Amygdala (tissue), 56 donors: ENCODE results near the gene MAP7D1.
A peak's percentile ranks its signal among the peaks of the same experiment; 100 is the strongest.

Experiments
- DNase-seq, 56 donors: peaks; one replicate each; lab custom pipeline; 2025; lab: John Stamatoyannopoulos, UW

The MAP7D1 gene

DNA sequence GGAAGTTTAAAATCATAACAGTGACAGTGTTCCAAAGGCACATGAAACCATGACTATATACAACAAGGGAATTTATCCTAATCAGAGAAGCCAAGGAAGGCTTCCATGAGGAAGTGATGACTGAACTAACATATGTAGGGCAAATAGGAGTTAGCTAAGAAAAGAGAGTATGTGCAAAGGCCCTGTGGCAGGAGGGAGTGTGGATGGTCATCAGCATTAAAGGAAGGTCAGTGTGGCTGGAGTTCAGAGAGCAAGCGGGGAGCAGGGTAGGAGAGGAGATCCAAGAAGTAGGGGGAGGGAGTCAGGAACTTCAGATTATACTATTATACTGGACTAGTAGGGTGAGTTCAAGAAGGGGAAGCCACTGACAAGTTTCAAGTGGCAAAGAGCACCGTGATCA lies 8.4 kb downstream of the MAP7D1 start:
- DNase-seq: no peak

DNA sequence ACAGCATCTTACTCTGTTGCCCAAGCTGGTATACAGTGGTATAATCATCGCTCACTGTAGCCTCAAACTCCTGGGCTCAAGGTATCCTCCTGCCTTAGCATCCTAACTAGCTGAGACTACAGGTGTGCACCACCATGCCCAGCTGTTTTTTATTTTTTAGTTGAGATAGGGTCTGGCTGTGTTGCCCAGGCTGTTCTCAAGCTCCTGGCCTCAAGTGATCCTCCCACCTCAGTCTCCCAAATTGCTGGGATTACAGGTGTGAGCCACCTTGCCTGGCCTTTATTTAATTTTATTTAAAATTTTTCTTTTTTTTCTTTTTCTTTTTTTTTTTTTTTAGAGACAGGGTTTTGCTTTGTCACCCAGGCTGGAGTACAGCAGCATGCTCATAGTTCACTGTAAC lies 9.2 kb downstream of the MAP7D1 start:
- no peak for DNase-seq

DNA sequence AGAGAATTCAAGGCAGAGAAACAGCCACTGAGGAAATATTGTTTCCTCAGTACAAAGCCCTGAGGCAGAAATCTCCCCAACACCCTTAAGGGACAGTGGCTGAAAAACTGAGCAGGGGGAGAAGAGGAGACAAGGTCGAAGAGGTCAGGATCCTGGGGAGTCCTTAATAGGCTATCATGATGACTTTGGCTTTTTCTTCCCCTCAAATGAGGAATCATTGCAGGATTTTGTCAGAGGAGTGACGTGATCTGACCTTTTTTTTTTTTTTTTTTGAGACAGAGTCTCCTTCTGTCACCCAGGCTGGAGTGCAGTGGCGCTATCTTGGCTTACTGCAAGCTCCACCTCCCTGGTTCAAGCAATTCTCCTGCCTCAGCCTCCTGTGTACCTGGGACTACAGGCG lies 10.2 kb downstream of the MAP7D1 start:
- DNase-seq: no peak

DNA sequence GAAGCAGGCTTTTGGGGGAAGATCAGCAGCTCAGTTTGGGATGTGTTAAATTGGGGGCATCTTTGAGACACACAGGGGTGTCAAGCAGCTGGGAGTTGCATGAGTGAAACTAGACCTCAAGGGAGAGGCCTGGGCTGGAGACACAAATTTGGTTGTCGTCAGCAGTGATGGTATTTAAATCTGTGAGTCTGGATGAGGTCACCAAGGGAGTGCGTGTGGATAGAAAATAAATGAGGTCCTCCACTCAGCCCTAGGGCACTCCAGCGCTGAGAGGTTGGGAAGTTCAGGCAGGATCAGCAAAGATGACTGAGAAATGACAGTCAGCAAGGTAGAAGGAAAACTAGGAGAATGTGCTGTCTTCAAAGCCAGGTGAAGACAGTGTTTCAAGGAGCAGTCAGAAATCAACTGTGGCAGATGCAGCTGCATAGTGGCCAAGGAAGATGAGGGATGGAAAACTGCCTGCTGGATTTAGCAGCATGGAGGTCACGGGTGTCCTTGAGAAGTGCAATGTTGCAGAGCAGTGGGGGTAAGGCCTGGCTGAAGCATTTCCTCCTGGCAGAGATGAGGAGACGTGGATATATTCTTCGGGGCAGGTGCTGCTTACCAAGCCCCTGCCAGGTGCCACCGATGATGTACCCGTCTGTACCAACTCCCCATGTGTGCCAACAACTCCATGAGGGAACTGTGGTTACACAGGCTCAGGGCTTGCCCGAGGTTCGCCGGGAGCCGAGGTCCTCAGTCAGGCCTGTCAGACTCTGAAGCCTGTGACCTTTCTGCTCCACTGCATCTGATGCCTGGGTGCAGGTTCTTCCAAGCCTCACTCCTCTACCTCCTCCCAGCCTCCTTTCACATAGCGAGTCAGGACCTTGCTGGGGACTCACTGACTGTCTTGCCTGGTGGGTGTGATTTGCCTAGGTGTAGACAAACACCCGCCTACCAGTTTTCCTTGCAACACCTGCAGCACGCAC lies 11.3 kb downstream of the MAP7D1 start:
- DNase-seq: no peak

DNA sequence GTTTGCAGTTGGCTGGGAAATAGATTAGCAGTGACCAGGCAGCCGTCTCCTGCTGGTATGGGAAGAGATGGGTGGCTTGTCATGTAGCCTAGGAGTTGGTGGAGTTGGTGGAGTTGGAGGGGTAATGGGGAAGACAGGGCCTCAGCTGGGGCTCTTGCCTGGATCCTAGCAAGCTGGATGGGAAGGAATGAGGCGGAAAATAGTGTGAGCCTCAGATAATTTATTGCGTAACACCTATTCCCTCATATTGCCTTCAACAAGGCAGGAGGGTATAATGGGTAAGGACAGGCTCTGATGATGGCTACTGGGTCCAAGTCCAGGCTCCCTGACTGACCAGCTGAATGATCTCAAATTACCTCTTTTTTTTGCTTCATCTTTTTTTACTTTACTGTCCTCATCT lies 12.6 kb downstream of the MAP7D1 start:
- DNase-seq: no peak

DNA sequence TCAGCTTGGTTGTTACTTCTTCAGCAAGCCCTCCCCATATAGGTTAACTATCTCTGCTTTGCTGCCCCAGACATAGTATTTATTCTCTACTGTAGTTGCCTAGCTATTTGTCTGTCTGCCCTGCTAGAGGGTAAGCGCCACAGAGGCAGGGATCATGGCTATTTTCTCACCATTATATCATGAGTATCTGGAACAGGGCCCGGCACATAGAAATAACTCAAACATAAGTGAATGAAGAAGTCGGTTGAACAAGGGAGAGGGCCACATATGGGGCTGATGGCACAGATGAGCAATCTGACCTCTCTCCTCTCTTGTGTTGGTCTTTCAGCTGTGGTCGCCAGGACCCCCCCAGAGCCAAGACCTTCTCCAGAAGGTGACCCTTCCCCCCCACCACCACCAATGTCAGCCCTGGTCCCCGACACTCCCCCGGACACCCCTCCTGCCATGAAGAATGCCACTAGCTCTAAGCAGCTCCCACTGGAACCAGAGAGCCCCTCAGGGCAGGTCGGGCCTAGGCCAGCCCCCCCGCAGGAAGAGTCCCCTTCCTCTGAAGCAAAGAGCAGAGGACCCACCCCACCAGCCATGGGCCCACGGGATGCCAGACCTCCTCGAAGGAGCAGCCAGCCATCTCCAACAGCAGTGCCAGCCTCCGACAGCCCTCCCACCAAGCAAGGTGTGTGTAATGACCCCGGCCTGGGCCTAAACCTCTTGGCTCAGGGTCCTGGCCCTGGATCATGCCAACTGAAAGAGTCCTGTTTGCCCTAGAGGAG lies 14.9 kb downstream of the MAP7D1 start:
- no peak for DNase-seq

DNA sequence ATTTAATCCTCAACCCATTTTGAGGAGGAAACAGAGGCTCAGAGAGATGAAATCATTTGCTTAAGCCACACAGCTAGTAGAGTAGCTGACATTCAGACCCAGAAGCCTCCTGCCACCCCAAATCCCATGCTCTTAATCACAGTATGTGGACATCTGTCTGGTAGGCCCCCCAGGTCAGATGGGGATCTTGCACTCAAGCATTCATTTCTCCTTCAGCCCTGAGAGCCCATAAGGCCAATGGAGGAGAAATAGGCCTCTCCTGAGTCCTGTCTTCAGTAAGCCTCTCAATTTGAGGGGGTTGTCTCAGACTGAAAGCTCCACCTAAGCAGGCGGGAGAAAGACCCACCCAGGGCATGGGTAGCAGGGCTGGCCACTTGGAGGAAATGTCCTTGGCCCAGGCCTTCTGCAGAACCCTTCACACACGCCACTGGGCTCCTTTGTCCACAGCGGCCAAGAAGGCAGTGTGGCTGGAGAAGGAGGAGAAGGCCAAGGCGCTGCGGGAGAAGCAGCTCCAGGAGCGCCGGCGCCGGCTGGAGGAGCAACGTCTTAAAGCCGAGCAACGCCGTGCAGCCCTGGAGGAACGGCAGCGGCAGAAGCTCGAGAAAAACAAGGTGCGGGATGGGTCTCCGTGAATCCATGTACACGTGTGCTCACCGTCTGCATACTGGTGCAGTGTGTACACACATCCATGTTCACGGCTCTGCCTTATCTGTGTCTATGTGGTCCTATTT lies 16.2 kb downstream of the MAP7D1 start:
- DNase-seq: no peak

DNA sequence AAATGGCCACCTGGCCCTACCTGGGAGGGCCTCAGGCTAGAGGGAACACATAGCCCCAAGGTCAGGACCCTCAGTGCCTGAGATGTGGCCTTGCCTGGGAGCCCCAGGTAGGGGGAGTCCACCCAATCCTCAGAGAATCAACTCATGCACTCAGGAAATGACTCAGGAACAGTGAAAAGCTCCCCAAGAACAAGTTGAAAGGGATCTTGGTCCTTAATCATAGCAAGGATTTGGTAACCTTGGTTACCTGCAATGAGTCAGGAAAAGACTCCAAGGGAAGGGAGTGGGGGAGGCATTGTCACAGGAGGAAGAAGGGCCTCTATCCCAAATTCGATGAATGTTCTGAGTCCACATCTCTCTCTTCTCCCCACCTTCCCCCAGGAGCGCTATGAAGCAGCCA lies 17.0 kb downstream of the MAP7D1 start:
- no peak for DNase-seq

DNA sequence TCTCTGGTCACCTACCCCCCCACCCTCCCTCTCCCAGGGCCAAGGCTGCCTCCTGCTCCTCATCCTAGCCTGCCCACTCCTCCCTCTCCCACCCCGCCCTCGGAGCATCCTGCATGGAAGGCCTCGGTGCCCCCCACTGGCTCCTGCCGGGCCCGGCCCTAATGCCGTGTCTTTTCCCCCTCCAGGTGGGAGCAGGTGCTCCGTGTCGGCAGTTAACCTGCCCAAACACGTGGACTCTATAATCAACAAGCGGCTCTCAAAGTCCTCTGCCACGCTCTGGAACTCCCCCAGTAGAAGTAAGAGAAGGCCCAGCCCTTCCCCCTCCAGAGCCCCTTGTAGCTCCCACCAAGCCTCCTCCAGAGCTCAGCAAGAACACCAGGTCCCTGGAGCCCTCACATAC lies 18.8 kb downstream of the MAP7D1 start:
- no peak for DNase-seq

DNA sequence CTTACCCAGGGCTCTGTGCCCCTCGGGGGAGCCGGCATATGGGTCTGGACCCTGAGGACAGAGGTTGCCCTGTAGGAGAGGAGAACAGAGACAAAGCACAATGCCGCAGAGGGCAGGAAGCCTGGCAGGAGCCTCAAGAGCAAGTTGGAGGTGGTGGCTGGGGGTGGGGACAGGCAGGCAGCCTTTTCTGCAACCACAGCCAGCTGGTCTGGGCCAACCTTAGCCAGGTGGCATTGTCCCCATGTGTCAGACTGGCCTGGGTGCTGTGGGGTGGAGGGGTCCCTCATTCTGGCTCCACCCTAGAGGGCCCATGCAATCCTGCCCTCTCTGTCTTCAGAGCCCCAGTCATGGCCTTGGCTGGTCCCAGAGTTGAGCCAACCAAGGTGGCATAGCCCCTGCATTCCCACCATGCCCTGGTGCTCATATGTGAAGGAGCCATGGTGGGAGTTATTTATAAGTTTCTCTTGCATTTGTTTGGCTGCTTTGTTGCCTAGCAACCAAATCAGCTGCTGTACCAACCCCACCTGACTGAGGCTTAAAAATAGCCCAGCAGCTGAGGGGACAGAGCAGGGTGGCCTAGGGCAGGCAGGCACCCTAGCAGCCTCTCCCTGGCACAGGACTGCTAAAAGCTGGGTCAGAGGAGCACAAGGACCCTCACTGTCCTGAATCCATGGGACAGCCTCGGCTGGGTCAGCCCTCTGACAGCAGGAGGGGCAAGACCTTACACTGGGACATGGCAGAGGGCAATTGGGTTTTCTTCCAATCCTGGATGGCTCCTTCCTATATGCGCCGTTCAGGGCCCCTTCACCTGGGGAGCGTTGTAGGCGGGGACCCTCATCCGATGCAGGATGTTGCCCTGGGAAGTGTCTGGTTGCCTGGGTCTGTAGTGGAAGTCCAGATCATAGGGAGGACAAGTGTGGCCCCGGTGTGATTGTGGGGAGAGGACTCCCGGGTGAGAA lies 19.5 kb downstream of the MAP7D1 start:
- peak in 25 of 56 donors; percentile 7 to 72 (median 30) for DNase-seq

DNA sequence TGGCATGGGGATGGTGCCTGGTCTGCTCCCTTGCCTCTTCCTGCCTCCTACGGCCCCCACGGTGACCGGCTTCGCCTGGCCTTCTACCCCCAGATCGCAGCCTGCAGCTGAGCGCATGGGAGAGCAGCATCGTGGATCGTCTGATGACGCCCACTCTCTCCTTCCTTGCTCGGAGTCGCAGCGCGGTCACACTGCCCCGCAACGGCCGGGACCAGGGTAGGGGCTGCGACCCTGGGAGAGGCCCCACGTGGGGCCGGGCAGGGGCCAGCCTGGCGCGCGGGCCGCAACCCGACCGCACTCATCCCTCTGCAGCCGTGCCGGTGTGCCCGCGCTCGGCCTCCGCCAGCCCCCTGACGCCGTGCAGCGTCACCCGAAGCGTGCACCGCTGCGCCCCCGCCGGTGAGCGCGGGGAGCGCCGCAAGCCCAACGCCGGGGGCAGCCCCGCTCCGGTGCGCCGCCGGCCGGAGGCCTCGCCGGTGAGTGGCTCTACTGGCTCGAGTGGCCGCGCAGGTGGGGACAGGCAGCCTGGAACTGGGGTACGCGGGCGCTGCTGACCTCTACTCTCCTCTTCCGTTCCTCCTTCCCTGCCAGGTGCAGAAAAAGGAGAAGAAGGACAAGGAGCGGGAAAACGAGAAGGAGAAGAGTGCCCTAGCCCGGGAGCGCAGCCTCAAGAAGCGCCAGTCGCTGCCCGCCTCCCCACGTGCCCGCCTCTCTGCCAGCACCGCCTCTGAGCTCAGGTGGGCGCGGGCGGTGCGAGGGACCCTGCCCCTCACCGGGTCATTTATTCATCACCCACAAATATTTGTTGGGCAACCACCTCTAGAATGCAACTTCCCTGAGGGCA lies 20.4 kb downstream of the MAP7D1 start:
- no peak for DNase-seq

DNA sequence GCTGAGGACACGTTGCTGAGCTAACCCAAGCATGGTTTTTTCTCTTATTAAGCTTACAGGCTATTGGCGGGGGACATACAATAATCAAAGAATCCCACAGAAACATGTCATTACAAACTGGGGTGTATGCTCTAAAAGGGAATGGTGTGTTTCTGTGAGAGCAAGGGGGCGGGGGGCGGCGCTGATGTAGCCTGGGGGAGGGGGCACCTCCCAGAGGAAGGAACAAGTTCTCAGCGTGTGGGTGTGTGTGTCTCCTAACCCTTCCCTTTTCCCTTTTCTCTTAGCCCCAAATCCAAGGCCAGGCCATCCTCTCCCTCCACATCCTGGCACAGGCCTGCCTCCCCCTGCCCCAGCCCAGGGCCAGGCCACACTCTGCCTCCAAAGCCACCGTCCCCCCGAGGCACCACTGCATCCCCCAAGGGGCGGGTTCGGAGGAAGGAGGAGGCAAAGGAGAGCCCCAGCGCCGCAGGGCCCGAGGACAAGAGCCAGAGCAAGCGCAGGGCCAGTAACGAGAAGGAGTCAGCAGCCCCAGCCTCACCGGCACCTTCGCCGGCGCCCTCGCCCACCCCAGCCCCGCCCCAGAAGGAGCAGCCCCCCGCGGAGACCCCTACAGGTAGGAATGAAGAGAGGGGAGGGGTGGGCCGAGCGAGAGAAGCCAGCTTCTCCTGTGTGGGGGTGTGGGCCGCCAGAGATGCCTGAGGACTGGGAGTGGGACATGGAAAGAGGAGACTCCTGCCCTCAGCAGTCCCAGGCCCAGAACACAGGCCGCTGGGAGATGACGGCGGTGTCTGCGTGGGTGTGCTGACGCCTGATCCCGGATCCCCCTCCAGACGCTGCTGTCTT lies 21.9 kb downstream of the MAP7D1 start:
- no peak for DNase-seq

DNA sequence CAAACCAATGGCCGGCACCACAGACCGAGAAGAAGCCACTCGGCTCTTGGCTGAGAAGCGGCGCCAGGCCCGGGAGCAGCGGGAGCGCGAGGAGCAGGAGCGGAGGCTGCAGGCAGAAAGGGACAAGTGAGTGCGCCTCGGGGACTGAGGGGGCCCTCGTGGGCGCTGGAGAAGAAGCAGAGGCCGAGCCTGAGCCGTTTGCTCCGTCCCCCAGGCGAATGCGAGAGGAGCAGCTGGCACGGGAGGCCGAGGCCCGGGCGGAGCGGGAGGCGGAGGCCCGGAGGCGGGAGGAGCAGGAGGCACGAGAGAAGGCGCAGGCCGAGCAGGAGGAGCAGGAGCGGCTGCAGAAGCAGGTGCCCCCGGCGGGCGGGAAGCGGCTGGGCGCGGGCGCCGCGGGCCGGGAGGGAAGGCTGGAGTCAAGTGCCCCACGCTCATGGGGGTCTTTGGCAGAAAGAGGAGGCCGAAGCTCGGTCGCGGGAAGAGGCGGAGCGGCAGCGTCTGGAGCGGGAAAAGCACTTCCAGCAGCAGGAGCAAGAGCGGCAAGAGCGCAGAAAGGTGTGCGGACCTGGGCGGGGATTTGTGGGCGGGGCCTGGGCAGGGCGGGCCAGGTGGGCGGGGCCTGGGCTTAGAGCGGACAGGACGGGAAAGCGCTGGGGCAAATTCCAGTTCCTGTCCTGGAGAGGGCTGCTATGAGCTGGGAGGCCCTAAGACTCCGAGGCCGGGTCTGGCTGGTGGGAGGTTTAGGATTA lies 22.7 kb downstream of the MAP7D1 start:
- DNase-seq: no peak

DNA sequence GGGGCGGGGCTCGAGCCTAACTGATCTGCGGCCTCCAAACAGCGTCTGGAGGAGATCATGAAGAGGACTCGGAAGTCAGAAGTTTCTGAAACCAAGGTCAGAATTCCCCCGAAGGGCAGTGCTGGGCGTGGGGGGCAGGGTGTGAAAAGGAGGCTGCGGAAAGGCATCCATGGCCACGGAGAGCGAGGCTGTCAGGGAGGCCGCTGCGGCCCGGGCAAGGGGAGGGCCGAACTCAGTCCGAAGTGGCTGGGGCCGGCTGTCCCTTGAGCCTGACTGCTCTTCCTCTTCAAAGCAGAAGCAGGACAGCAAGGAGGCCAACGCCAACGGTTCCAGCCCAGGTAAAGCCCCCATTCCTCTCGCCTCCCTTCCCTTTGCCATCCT lies 23.2 kb downstream of the MAP7D1 start:
- no peak for DNase-seq

DNA sequence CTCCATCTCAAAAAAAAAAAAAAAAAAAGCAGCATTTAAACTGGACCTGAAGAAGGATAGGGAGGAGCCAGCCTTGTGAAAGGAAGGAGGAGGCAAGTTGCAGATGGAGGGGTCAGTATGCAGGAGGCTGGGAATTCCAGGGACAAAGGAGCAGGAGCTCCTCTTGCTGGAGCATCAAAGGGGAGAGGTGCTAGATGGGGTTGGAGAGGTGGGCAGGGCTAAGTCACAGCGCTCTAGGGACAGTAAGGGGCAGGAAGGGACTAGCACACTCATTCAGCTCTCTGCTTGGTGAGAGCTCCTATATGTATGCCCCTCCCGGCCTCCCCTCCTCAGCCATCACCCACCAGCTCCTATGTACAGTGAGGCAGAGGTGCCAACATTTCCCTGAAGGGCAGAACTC lies 26.8 kb downstream of the MAP7D1 start:
- no peak for DNase-seq

DNA sequence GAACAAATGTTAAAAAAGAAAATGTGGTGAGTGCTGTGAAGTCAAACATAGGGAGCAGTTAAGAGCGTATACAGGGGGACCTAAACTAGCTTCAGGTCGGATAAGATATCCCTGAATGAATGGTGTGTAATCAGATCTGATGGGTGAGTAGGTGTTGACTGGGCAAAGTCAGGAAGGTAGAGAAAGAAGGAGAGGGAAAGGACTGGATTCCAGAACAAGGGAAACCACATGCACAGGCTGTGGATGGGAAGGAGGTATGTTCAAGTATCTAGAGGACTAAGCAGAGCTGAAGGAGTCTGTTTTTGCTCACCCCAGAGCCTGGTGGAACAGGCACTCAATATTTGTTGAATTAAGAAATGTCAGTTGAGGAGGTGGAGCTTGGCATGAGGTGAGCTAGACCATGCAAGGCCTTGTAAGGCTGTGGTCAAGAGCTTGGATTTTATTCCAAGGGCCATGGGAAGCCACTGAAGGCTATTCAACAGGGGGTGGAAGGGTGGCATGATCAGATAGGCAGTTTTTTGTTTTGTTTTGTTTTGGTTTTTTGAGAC lies 27.4 kb downstream of the MAP7D1 start:
- no peak for DNase-seq
